A549 (cell line): ENCODE data around the gene MAFB.

Experiments used
- CHD2 ChIP-seq: fragments of 150-350 bp; IDR thresholded peaks from 2 replicates; pipeline ENCODE4 v1.6.1; 2014; ENCODE audit warnings: low read length; ENCODE audit not compliant: partially characterized antibody
- CTCF ChIP-seq: fragments of >200 bp; sonication (Bioruptor Twin); formaldehyde crosslinking; IDR thresholded peaks from 3 replicates; pipeline ENCODE4 v1.5.1; 2016
- EP300 ChIP-seq, 2 experiments: fragments of >200 bp; sonication (Bioruptor Twin); formaldehyde crosslinking; IDR thresholded peaks; 2 replicates in 1 of 2; 3 replicates in 1 of 2; pipeline ENCODE4 v1.6.1; 2016 to 2017
- ESRRA ChIP-seq: fragments of 150-350 bp; IDR thresholded peaks from 2 replicates; pipeline ENCODE4 v1.6.1; 2014; ENCODE audit warnings: mild to moderate bottlenecking, low read length, borderline replicate concordance
- JUNB ChIP-seq: fragments of >200 bp; sonication (Bioruptor Twin); formaldehyde crosslinking; IDR thresholded peaks from 2 replicates; pipeline ENCODE4 v1.6.1; 2016
- KDM1A ChIP-seq: fragments of 200-600 bp; sonication (generic); IDR thresholded peaks from 2 replicates; pipeline ENCODE4 v1.6.1; 2016; ENCODE audit warnings: low read depth, mild to moderate bottlenecking
- POLR2A ChIP-seq: IDR thresholded peaks from 2 replicates; pipeline ENCODE4 v1.6.1; 2012; ENCODE audit warnings: mild to moderate bottlenecking, low read length
- USF2 ChIP-seq: fragments of 450-650 bp; IDR thresholded peaks from 2 replicates; pipeline ENCODE4 v1.6.1; 2014; ENCODE audit warnings: antibody characterized with exemption
- ZNF302 ChIP-seq: fragments of 250-450 bp; sonication (Bioruptor Pico); IDR thresholded peaks from 2 replicates; pipeline ENCODE4 v1.9.0; 2021; ENCODE audit warnings: inconsistent platforms, mild to moderate bottlenecking, moderate library complexity

GRCh38 chr20:40638414-40638813, 50.6 kb downstream of the MAFB start:
- no peak for TF ChIP-seq CTCF
- TF ChIP-seq ZNF302, result no peak
- no peak for TF ChIP-seq CHD2
- TF ChIP-seq POLR2A, result no peak
- TF ChIP-seq JUNB, result no peak
- TF ChIP-seq EP300 (IDR thresholded peaks at IDR 0.05), result no peak
- TF ChIP-seq KDM1A, result no peak
- no peak for TF ChIP-seq ESRRA
- no peak for TF ChIP-seq USF2
